Aorta (tissue), 5 donors: ENCODE results near the gene DNALI1. TPM values are rescaled to one million over a fixed set of nuclear protein-coding genes. Genes with fewer than 3 reads are reported as not detected.
A peak's percentile ranks its signal among the peaks of the same experiment; 100 is the strongest.

Experiments
- ATAC-seq: fragments of 200-7000 bp; cut with Tn5 transposase; one replicate; pipeline ENCODE4 v1.9.1; 2022; ENCODE audit warnings: moderate library complexity; ENCODE audit not compliant: low FRiP score
- DNase-seq, 2 donors: peaks; one replicate each; pipeline ENCODE4 v3.0.0-alpha.2; 2020
- H3K27ac ChIP-seq, 2 donors: one replicate each; pipeline ENCODE4 v1.5.1; 2013; ENCODE audit warnings: low read length in 2 of 2, mild to moderate bottlenecking in 2 of 2, moderate library complexity in 2 of 2, control low read depth in 1 of 2, inconsistent platforms in 1 of 2, low read depth in 1 of 2
- H3K27me3 ChIP-seq, 2 donors: one replicate each; pipeline ENCODE4 v1.6.1; 2013; ENCODE audit warnings: control low read depth in 1 of 2, low read length in 1 of 2, mild to moderate bottlenecking in 1 of 2, moderate library complexity in 1 of 2; ENCODE audit not compliant: insufficient read depth in 2 of 2, control insufficient read depth in 1 of 2
- H3K36me3 ChIP-seq, 2 donors: one replicate each; pipeline ENCODE4 v1.6.1; 2013; ENCODE audit warnings: control low read depth in 1 of 2, low read length in 1 of 2, mild to moderate bottlenecking in 1 of 2; ENCODE audit not compliant: insufficient read depth in 2 of 2, control insufficient read depth in 1 of 2
- H3K4me1 ChIP-seq, 2 donors: one replicate each; pipeline ENCODE4 v1.6.1; 2013; ENCODE audit warnings: low read length in 2 of 2, control low read depth in 1 of 2, mild to moderate bottlenecking in 1 of 2, moderate library complexity in 1 of 2; ENCODE audit not compliant: insufficient read depth in 2 of 2, control insufficient read depth in 1 of 2
- H3K4me3 ChIP-seq, 2 donors: one replicate each; pipeline ENCODE4 v1.5.1; 2013; ENCODE audit warnings: low read length in 2 of 2, control low read depth in 1 of 2, mild to moderate bottlenecking in 1 of 2
- H3K9me3 ChIP-seq: one replicate; pipeline ENCODE4 v1.6.1; 2013; ENCODE audit warnings: mild to moderate bottlenecking, low read length; ENCODE audit not compliant: control insufficient read depth
- WGBS, 2 donors: extraction: QIAGEN DNeasy Blood & Tissue Kit; methylation state at CpG; one replicate each; pipeline ENCODE4 v1.1.7; 2013; 5-methylcytosine and 5-hydroxymethylcytosine counted together
- intact Hi-C, 2 donors: fragments of 100-400 bp; cut with DNase I; formaldehyde crosslinking; loops; one replicate each; pipeline versions ENCODE4 v1.14.2 to v1.15.0; 2022
- polyA plus RNA-seq, 2 donors: library from polyadenylated mRNA; stranded (reverse); fragments of 200-250 nt; gene quantifications; one replicate each; pipeline ENCODE4 v1.2.3, GENCODE V29; 2013
- total RNA-seq, 2 donors: library from RNA; stranded (reverse); fragmentation: NEBNext Ultra II Directional; extraction: Animal tissue kit (Norgen Biotek cat#: 25700); gene quantifications; one replicate each; pipeline ENCODE4 v1.2.1, GENCODE V29; 2021
- donor health status: healthy with polysubstance abuse.
- donor health status: Bipolar disorder and iron deficiency.
- donor health status: DM: no; HTN: no; CAD: no.
- donor health status: DM: no; HTN: no; CAD: no.
- donor health status: DM: yes; HTN: yes; CAD: no.

Gene DNALI1
- total and polyA plus RNA-seq, 4 donors, result 5.1 to 21.2 (median 6.6) TPM

- H3K4me1 ChIP-seq, result no peaks in the 10 kb centered on the region
- no peak overlapping the region for H3K4me3 ChIP-seq
- DNase-seq (no peak), ATAC-seq (no peak)
- no peaks in the 10 kb centered on the region for H3K9me3 ChIP-seq
- WGBS, 2 donors, result 63 to 67% methylated on average over 10 of the region's 10 CpGs
- intact Hi-C loops, result loop anchor here in 1 of 2 donors (2.0 kb wide), 1 partner anchor 122 kb away; no protein-coding TSS in a partner anchor
- H3K36me3 ChIP-seq, result no peaks in the 10 kb centered on the region
- H3K27me3 ChIP-seq, result no peaks in the 10 kb centered on the region
- no peak overlapping the region for H3K27ac ChIP-seq
Measured at GRCh38 chr1:37560401-37561132, 3.8 kb downstream of the DNALI1 start.

- WGBS, 2 donors, result 86 to 90% methylated on average over 21 of the region's 21 CpGs
- H3K4me1 ChIP-seq, result no peaks in the 10 kb centered on the region
- no peak overlapping the region for H3K27ac ChIP-seq
- no peaks in the 10 kb centered on the region for H3K9me3 ChIP-seq
- no peak overlapping the region for H3K4me3 ChIP-seq
- H3K36me3 ChIP-seq, result peaks cover 0 to 4% of the 10 kb centered on the region in 2 donors
- no peak for ATAC-seq
- intact Hi-C loops, result loop anchor here in 1 of 2 donors (2.0 kb wide), 1 partner anchor 121 kb away; no protein-coding TSS in a partner anchor
- no peaks in the 10 kb centered on the region for H3K27me3 ChIP-seq
- DNase-seq, result peak in 1 of 2 donors; percentile 48
Measured at GRCh38 chr1:37561133-37562132, 4.7 kb downstream of the DNALI1 start.

GRCh38 chr1:37562984-37563383 is 6.2 kb downstream of the DNALI1 start:
- WGBS, 2 donors, result 85 to 100% methylated on average over 1 of the region's 1 CpG
- DNase-seq (no peak), ATAC-seq (no peak)
- Histone ChIP-seq H3K4me1 (no peaks in the 10 kb centered on the region), H3K9me3 (no peaks in the 10 kb centered on the region), H3K4me3 (no peak overlapping the region), H3K27me3 (no peaks in the 10 kb centered on the region), H3K36me3 (peaks cover 0 to 8% of the 10 kb centered on the region in 2 donors), H3K27ac (no peak overlapping the region)
- intact Hi-C loops, result no loop called here

GRCh38 chr1:37564892-37565291 is 8.2 kb downstream of the DNALI1 start:
- H3K4me3 ChIP-seq, result no peak overlapping the region
- intact Hi-C loops, result no loop called here
- DNase-seq, result no peak
- H3K36me3 ChIP-seq, result peaks cover 0 to 12% of the 10 kb centered on the region in 2 donors
- ATAC-seq, result no peak
- no peaks in the 10 kb centered on the region for H3K4me1 ChIP-seq
- no peak overlapping the region for H3K27ac ChIP-seq
- H3K9me3 ChIP-seq, result no peaks in the 10 kb centered on the region
- no peaks in the 10 kb centered on the region for H3K27me3 ChIP-seq

- WGBS, 2 donors, result 73 to 86% methylated on average over 3 of the region's 3 CpGs
- intact Hi-C loops, result no loop called here
- peaks cover 0 to 15% of the 10 kb centered on the region in 2 donors for H3K36me3 ChIP-seq
- no peak overlapping the region for H3K4me3 ChIP-seq
- H3K4me1 ChIP-seq, result no peaks in the 10 kb centered on the region
- no peaks in the 10 kb centered on the region for H3K9me3 ChIP-seq
- no peak overlapping the region for H3K27ac ChIP-seq
- no peak for ATAC-seq
- H3K27me3 ChIP-seq, result no peaks in the 10 kb centered on the region
- no peak for DNase-seq
Measured at GRCh38 chr1:37567023-37567422, 10.3 kb downstream of the DNALI1 start.

GRCh38 chr1:37570528-37571334 is 14.0 kb downstream of the DNALI1 start:
- no peaks in the 10 kb centered on the region for H3K4me1 ChIP-seq
- H3K36me3 ChIP-seq, result peaks cover 0 to 21% of the 10 kb centered on the region in 2 donors
- no peak overlapping the region for H3K4me3 ChIP-seq
- no peaks in the 10 kb centered on the region for H3K27me3 ChIP-seq
- ATAC-seq (no peak), DNase-seq (no peak)
- WGBS, 2 donors, result 93 to 95% methylated on average over 3 of the region's 3 CpGs
- no peak overlapping the region for H3K27ac ChIP-seq
- intact Hi-C loops, result no loop called here
- H3K9me3 ChIP-seq, result no peaks in the 10 kb centered on the region

- intact Hi-C loops, result no loop called here
- Histone ChIP-seq H3K27me3 (no peaks in the 10 kb centered on the region), H3K27ac (no peak overlapping the region), H3K4me1 (no peaks in the 10 kb centered on the region), H3K36me3 (peaks cover 0 to 10% of the 10 kb centered on the region in 2 donors), H3K4me3 (no peak overlapping the region), H3K9me3 (no peaks in the 10 kb centered on the region)
- DNase-seq, result no peak
- 82 to 84% methylated on average over 7 of the region's 7 CpGs for WGBS, 2 donors
- no peak for ATAC-seq
Measured at GRCh38 chr1:37574834-37575480, 18.2 kb downstream of the DNALI1 start.

GRCh38 chr1:37575692-37576091 is 19.0 kb downstream of the DNALI1 start:
- Histone ChIP-seq H3K9me3 (no peaks in the 10 kb centered on the region), H3K4me3 (no peak overlapping the region), H3K27me3 (no peaks in the 10 kb centered on the region), H3K36me3 (peaks cover 0 to 10% of the 10 kb centered on the region in 2 donors), H3K4me1 (no peaks in the 10 kb centered on the region), H3K27ac (no peak overlapping the region)
- ATAC-seq (no peak), DNase-seq (no peak)
- intact Hi-C loops, result no loop called here
- 94 to 95% methylated on average over 5 of the region's 5 CpGs for WGBS, 2 donors
